ENCODE data around the gene CCDC198.

CCDC198 gene

GRCh38 chr14:57464008-57464730, 29.5 kb downstream of the CCDC198 start:
- DNase-seq (ENCODE audit: low read depth in 2 of 2): no peak

GRCh38 chr14:57462551-57462950, 31.1 kb downstream of the CCDC198 start:
- no peak for DNase-seq (ENCODE audit: low read depth in 2 of 2)

- DNase-seq (ENCODE audit: low read depth in 2 of 2): no peak
These were observed 31.8 kb downstream of the CCDC198 start for GRCh38 chr14:57461777-57462320.

GRCh38 chr14:57435923-57436322, 57.7 kb downstream of the CCDC198 start:
- DNase-seq (ENCODE audit: low read depth in 2 of 2): no peak

GRCh38 chr14:57420986-57421385, 72.7 kb downstream of the CCDC198 start:
- no peak for DNase-seq (ENCODE audit: low read depth in 2 of 2)

GRCh38 chr14:57420033-57420432, 73.6 kb downstream of the CCDC198 start:
- DNase-seq (ENCODE audit: low read depth in 2 of 2): no peak

Data from stimulated activated CD4-positive, alpha-beta T cell treated with anti-CD3 and anti-CD28 coated beads, Interleukin-1b, Interleukin-23, amount 100 ng/mL, for 4 hours (primary cell).